DMS53 treated with DMSO at 0.1 percent for 48 hours (cell line): Measurements from ENCODE around the gene MT4.

Experiments used
- DNase-seq: peaks from one replicate; lab custom pipeline; 2025; ENCODE audit not compliant: unreplicated experiment; lab: John Stamatoyannopoulos, UW

The MT4 gene

DNA sequence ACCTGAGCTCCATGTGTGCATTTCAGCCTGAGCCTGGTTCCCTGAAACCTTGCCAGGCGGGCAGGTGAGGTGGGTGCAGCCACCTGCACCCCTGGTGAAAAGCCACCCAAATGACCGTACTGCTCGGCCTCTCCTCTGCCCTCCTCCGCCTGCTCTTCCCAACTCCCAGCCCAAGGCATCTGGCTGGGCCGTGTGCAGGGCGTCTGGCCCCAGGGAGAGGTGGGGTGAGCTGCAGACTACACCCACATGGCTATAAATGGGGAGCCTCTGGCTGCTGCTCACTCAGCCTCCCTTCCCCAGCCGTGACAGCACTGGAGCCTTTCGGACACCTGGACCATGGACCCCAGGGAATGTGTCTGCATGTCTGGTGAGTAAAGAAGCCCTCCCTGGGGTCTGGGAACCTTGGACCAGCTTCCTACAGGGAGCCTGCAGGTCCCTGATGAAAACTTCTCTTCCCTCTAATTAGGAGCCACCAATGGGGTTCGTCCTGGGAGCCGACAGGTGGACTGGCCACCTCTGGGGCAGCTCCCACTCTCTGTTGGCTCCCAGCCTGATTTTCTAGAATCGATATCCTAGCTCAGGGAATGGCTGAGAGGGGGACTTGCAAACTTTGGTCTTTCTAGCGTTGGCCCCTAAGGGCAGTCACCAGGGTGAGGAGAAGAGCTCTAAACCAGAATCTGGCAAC is at the start of gene MT4:
Gene MT4 (plus strand): TSS at position 281 of the 685 bp plus-strand sequence. CDS start 56 bp downstream, at position 337.
- no peak for DNase-seq

DNA sequence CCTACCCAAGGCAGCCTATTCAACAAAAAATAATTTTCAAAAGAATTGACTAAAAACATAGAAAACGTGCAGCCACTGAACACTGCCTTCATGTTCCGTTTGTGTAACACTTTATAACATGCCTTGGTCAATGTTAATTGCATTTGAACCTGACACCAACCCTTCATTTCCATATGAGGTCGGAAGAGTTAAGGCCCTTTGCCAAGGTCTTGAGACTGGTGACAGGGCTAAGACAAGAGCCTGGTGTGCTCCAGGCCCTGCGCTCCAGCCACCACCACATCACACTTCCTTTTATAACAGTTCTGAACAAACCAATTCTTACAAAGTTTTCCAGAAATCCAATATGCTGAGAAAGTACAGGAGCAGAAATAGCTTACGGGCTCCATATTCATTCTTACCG is 49.2 kb upstream of the MT4 start:
- DNase-seq = no peak

DNA sequence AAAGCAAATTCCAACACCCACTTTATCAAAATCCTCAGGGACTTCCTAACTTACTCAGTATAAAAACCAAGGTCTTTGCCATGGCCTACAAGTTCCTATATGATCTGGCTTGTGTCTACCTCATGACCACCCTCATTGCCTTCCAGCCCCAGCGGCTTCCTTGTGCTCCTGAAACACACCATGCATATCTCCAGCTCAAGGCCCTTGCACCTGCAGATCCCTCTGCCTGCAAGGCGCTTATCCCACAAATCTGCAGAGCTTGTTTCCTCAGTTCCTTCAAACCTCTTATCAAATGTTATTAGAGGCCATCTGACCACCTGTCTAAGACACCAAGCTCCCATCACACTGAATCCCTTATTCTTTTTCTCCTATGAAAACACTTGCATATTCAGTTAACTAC is 47.7 kb upstream of the MT4 start:
- no peak for DNase-seq

DNA sequence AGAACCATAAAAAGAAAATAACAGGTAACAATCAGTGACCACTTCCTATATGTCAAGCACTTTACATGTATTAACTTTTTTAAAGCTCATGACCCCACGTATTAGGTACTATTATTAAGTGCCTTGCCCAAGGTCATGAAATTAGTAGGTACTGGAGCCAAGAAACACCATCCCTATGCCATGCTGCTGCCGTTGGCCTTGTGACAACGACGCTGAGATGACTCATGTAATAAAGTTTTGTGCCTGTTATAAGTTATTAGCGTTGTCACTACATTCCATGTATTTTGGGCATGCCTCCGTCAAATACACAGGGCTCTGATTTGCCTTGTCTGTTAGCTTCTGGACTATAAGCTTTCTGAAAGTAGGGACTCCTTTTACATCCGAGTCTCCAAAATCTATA is 46.4 kb upstream of the MT4 start:
- no peak for DNase-seq

DNA sequence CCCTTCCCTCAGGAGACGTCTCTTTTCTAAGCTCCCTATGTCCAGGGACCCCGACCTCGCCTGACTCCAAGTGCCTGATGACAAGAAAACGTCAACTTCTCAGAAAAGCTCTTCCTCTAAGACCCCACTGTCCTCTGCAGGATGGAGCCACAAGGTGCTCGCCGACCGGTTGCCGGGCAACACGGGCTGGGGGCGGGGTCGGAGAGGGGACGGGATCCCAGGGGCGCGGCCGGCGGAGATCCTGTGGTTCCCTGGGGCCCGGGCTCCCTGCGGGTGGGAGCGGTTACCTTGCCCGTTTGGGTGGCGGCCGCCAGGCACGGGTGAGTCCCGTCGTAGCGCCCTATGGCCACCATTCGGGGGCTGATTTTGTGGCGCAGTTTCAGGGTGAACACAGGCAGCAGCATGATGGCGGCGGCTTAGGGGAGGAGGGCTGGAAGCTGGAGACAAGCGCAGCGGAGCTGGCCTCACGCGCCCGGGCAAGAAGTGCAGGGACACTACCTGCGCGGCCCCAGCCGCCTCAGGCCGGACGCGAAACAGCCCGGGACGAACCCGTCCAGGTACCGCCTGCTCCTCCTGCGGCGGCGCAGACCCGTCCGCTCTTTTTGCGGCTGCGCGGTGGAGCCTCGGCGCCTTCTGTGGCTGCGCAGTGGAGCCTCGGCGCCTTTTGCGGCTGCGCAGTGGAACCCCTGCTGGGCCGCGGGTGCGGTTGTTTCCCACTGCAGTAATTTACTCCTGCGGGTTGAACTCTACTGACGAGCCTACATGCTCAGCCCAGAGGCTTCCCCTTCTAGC is 45.2 kb upstream of the MT4 start, which contains the start of gene BBS2:
Gene BBS2 (minus strand): TSS at position 566 of the 792 bp plus-strand sequence. CDS start 162 bp downstream, at position 404.
- DNase-seq = peak; percentile 84

DNA sequence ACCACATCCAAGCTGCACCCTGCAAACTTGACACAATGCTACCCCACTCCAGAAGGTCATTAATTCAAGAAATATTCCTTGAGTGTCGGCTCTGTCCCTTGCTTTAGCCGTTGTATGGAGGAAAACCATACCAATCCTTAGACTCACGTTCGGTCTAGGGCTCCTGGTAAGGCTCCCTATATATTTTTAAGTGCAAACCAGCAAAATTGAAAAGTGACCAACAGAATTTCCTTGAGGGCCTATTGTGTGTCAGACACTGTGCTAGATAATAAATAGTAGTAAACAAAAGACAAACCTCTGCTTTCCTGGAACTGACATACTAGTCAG is 44.7 kb upstream of the MT4 start:
- DNase-seq = no peak

DNA sequence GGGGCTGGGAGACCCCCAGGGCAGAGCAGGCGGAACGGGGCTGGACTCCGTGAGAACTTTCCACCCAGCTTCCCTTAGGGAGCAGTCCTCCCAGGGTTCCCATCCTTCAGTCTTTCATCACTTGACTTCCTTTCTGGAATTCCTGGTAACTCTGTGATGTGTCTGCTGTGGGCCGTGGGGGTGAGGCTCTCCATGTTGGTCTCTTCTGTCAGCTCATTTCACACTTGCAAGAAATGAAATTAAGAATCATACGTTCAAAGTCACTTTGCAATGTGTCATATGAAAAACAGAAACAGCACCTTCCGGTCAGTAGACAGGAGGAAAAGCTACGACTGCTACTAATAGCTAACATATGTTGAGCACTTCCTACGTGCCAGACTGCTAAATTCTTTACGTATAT is 39.6 kb upstream of the MT4 start:
- no peak for DNase-seq

DNA sequence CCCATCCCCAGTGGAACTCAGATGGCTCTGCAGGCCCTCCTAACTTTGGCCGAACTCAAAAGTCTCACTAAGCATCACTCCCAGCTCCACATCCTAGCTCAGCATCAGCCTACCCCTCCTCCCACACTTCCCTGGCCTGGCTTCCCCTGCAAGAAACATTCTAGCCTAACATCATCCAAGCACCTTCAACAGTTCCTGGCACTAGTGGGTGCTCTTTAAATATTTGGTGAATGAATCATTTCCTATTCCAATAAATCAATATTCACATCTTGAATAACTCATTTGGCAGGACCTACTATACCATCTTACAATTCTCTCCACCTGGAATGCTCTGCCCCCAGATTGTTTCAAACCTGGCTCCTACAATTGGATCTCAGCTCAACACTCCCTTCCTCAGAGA is 34.0 kb upstream of the MT4 start:
- no peak for DNase-seq

DNA sequence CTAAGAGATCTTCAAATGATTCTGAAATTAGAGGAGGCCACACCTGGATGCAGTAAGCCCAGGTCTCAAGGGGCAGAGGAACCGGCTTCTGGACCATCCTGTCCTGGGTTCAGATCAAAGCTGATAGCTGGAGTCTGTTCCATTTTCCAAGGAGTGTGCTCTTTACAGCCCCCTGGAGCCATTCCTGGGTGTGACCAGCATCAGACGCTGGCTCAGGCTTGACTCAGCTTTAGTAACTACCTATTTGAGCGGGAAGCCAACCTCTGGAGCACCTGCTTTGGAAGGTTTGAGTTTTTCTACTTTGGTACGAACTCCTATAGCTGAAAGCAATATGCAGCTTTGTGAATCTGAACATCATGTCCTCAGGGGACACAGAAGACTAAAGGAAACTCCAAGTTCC is 32.2 kb upstream of the MT4 start:
- no peak for DNase-seq

DNA sequence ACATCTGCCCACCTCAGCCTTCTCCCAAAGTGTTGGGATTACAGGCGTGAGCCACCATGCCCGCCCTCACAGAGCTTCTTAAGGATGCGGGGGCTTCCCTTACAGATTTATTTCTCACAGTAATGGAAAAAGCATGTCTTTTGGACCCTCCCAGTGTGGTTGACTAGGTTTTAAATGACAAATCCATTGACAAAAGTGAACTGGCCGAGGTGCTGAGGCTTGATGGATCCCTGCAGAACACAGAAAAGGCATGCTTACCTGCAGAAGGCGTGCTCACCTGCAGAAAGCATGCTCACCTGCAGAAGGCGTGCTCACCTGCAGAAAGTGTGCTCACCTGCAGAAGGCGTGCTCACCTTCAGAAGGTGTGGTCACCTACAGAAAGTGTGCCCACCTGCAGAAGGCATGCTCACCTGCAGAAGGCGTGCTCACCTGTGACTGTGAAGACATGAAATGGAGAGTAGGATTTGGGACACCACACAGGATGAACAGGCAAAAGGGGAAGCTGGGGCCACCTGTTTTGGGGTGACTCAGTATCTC is 30.0 kb upstream of the MT4 start:
- no peak for DNase-seq

DNA sequence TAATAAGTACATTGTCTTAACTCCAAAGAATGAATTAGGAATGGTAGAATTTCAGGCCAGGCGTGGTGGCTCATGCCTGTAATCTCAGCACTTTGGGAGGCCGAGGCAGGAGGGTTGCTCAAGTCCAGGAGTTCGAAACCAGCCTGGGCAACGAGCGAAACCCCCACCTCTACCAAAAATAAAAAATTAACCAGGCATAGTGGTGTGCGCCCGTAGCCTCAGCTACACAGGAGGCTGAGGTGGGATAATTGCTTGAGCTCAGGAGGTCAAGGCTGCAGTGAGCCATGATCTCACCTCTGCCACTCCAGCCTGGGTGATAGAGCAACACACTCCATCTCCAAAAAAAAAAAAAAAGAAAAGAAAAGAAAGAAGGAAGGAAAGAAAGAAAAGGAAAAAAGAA is 26.5 kb upstream of the MT4 start:
- no peak for DNase-seq

DNA sequence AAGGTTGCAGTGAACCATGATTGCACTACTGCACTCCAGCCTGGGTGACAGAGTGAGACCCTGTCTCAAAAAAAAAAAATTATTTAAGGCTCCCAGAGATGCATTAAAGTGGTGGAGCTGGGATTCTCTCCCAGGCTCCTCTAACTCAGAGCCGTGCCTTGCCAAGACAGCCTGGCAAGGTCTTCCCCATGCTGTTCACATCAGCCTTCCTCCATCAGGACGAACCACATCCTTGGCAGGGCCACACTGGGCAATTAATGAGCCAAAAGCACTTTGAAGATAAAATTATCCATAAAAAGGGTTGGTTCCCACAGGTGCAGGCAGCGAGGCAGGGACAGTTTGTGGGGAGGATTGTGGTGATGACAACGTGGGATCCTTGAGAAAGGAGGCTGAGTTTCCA is 25.2 kb upstream of the MT4 start:
- DNase-seq = no peak

DNA sequence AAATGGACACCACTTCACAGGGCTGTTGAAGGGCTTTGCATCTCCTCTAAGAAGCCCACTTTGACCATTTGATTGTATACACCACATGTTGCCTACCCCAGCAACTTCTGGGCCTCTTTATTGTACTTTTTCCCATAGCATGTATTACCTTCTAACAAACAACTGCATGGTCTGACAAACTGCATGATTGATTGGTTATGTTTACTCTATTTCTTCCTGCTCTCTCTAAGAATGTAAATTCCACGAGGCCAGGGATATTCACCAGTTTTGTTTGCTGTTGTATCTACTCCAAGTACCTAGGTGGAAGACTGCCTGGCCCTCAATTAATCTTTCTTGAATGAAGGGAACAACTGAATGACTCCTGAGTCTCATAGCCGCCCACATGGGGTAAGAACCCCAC is 22.8 kb upstream of the MT4 start:
- no peak for DNase-seq

DNA sequence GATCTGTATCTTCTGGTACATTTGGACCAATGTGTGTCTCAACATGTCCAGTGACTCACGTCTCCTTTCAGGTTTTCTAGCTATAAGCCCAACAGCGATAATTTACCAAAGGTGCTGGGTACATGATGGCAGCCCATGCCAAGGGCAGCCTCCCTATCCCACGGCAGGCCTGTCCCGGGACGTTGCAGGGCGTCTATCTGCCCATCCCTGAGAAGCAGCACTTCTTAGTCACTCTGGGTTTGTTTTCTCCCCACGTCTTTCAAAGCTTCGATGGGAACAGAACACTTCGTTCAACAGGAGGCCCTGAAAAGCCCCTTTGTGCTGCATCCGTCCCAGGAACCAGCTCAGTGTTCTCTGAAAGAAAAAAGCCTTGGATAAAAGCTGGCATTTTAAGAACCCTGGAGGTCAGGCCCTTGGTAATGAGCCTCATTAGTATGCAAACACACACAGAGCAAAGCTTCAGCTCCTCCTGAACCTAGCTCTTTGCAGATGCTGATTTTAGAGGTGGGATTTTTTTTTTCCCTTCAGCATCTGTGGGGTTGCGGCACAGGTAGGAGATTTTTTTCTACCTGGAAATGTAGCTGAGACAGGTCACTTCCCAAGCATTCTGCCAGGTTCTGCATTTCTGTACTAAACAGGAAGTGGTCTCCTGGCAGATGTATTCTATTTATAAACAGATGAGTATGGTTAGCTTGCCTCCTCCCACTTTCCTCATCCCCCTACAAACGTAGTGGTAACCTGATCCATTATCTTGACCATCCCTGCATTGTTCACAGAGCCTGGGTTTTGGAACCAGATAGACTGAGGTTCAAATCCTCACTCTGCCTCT is 17.5 kb upstream of the MT4 start:
- peak; percentile 35 for DNase-seq

DNA sequence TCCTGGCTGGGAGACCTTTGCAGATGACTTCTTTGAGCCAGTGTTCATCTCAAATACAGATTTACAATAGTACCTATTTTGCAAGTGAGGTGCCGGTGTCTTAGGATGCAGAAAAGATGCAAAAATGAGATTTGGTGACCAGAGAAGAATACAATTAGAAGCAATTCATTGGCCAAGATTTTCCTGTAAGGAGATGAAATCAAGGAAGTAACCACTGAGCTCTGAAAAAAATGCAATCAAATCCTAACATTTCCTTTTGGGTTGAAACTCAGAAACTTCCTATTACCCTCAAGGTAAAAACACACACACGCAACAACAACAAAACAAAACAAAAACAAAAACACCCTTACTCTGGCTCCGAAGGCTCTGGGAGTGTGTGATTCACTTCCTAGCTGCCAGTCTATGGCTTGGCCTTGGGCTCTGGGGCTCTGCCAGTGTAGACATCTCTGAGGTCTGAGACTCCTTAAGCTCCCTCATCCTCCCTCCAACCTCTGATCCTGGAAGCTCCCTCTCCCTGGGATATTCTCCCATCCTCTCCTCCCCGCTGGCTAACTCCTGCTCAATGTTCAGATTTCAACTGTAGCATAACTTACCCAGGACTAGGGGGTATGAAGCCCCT is 16.8 kb upstream of the MT4 start:
- no peak for DNase-seq

DNA sequence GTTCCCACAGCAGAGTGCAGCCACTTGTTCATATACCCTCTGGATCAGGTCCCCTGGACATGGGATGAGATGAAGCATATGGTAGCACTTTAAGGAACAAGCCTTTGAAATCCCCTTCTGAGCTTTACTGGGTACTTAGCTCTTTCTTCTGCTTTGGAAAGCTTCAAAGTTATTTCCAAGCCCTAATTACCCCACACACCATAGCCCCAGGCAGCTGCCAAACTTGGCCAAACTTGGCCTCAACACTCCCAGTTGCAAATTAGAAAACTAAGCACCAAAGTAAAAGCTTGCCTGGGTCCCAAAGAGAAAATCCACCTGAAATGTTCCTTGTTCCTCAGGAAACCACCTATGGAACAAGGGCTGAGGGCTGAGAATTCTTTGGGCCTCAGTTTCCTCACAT is 15.7 kb upstream of the MT4 start:
- DNase-seq = no peak

DNA sequence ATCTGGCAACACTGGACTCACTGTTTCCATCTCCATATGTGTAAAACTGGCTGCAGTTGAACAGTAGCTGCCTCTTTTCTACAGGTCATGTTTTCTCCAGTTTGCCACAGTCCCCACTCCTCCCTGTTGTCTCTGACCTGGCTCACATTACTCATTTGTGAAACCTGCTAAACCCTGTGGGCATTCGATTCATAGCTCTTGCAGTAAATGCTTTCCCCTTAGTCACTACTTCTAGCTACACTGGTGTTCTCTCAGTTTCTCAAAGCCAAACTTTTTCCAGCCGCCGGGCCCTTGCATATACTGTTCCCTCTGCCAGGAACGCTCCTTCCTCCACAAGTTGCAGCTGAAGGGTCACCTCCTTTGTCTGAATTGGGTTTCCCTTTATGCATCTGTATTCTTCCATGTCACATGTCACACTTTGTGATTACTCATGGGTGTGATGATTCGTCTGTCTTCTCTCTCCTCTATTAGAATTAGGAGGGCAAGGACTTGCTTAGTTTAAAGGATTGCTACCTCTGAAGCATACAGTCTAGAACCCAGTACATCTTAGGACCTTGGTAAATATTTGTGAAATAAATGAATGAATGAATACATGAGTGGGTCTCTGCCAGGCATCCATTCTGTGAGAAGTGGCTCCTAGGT is 15.0 kb upstream of the MT4 start:
- no peak for DNase-seq

DNA sequence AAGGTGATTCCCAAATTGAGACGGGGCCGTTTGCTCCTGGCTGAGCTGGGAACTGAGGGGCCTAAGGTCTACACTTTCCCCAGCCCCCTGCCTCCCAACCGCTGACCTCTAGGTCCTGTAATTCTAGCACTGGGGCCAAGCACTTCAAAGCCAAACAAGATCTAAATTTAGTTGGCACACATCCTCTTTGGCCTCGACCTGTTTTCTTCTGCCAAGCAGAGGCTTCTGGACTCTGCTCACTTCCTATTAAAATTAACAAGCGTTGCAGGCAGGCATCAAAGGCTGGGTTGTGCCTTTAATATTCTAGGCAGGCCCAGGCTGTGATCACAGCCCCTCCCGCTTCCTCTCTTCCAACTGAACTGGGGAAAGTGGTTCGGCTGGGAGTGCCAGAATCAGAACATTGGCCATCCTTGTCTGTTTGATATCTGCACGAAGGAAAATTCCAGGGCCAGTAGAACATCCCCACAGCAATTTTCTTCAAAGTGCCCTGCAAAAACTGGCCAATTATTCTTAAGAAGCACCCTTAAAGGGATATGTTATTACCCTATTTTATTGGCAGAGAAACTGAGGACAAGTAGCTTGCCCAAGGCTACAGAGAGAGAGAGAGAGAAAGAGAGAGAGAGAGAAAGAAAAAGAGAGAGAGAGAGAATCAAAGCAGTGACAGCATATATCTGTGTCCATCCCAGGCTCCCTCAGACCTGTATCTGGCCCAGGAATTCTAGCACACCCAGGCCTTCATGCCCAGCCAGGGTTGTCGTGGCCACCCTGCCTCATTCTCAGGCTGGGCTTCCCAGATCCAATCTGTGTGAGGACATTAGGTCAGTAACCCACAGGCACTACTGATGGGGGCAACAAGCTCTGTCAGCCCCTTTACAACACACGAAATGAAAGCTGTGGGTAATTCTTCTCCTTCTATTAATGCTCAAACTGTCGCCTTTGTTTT is 12.8 kb upstream of the MT4 start:
- no peak for DNase-seq

DNA sequence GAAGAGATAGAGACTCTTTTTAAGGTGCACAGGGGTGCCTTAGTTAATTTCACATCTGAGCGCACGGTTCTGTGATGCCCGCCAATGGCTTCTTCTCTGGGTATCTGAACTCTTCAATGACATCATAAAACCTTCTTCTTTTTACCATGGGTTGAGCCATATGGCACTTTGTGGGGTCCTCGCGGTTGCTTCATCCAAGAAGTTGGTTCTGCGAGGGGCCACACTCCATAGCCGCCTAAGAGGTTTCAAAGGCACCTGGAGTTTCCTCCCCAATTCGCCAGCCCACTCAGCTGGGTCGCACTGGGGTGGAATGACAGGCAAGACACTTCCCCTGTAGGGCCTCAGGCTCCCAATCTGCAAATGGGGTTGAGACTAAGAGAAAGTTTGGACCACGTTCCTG is 10.4 kb upstream of the MT4 start:
- DNase-seq = no peak
